Erythroblast (primary cell): Measurements from ENCODE around the gene EPHB2.

ENCODE experiments used
- DNase-seq, 2 experiments: peaks; one replicate each; lab custom pipeline; 2025; lab: John Stamatoyannopoulos, UW
- GATA1 ChIP-seq: IDR thresholded peaks from 2 replicates; pipeline ENCODE4 v1.6.1; 2011; ENCODE audit warnings: low read depth, mild to moderate bottlenecking, control low read depth, low read length, moderate library complexity
- POLR2A ChIP-seq: IDR thresholded peaks from 2 replicates; pipeline ENCODE4 v1.6.1; 2011; ENCODE audit warnings: mild to moderate bottlenecking, low read length

The EPHB2 gene

DNA sequence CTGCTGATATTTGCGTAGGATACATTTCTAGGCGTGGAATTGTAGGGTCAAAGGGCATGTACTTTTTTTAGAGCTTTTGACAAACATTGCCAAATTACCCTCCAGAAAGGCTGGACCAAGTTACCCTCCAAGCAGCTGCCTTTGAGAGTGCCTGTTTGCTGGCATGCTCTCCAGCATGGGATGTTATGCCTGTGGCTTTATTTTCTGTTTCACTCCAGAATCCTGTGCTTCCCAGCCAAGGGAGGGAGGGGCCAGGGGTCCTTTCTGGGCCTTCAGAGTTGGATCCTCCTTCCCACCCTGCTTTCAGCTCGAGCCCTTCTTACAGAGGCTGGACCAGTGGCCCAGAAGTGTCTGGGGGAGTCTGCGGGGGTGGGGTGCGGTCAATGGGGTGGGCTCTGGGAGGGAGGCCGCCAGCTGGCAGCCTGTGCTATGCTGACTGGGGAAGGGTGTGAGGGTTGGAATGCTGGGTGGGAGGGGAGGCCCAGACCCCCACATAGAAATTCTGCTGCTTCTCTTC is 81.2 kb downstream of the EPHB2 start:
- no peak for TF ChIP-seq POLR2A
- TF ChIP-seq GATA1 = no peak
- DNase-seq = no peak

DNA sequence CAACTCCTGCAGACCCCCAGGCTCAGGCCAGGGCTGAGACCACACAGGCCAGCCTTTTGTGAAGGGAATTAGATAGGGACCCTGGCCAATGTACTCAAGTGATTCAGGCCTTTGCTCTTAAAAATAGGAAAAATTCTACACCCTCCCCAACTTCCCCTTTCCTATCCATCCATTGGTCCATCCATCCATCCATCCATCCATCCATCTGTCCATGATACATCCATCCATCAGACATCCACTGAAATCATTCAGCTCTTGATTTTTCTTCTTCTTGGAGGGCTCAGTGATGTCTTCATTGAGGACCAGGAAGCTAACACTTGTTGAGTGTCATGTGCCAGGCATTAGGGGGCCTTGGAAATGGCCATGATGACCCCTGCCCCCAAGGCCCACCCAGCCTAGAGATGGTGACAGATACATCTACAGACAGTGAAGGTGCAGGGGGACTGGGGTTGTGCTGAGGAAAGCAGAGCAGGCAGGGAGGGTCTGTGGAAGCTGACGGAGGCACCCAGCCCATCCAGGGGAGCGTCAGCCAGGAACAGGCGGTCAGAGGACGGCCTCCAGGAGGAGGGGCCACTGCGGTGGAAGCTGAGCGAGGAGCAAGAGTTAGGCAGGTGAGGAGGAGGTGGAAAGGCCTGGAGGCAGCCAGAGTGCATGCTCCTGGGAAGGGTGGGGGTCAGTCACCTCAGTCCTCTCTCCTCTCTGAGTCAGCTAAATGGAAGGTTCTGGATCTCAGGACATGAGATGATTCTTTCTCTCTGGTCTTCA is 81.9 kb downstream of the EPHB2 start:
- DNase-seq = no peak
- TF ChIP-seq POLR2A (no peak), GATA1 (no peak)

DNA sequence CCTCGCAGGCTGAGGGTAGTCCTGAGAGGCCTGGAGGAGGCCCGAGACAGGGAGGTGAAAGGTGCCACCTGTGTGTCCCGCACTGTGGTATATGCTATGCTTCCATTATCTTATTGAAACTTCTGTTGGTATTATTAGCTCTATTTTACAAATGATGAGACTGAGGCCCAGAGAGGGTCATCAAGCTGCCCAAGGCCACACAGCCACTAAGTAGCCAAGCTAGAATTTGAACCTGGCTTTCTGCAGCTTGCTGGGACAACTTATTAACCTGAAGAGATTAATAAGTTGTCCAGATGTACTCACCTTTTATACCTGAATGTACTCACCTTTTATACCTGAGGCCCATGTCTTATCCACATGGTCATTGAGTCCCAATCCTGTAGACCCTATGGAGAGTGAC is 83.0 kb downstream of the EPHB2 start:
- no peak for TF ChIP-seq GATA1
- no peak for TF ChIP-seq POLR2A
- no peak for DNase-seq

DNA sequence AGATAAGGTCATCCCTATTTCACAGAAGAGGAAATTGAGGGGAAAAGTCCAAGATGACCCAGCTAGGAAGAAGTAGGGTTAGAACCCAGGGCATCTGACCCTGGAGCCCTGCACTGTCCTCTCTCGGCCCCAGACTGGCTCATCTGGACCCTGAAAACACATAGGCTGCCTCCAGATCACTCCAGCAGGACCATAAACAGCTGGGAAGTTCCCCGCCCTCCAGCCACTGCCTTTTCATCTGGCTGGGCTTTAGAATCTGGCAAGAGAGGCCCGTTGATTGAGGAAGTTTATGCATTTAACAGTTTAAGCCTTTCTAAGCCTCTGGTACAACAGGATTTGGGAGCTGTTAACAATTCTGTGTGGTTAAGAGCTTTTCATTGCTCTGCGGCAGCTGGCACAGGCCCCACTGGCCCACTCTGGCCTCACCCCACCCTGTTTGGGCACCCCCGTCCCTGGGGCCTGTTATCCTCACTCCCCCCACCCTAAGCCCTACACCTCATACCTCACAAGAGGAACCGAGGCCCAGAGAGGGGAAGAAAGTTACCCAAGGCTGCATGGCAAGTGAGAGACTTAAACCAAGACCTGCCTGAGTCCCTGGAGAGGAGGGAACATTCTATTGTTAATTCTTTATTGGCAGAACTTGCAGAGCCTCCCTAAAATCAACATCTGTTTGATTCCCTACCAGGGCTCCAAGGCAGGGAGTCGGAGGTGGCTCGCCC is 84.2 kb downstream of the EPHB2 start:
- no peak for TF ChIP-seq GATA1
- no peak for TF ChIP-seq POLR2A
- no peak for DNase-seq

DNA sequence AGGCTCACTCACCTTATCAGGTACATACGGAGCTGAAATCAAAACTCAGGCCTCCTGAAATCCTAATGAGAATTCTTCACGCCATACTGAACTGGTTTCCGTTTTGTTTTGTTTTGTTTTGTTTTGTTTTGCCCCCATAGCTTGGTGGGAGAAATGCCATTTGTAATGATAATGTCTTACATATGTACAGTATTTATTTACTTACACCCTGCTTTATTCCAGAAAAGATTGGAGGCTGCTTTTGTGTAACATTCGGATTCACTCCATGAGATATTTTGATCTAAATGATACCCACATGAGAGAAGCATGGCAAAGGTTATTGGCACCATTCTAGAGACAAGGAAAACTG is 84.7 kb downstream of the EPHB2 start:
- TF ChIP-seq POLR2A (no peak), GATA1 (no peak)
- no peak for DNase-seq

DNA sequence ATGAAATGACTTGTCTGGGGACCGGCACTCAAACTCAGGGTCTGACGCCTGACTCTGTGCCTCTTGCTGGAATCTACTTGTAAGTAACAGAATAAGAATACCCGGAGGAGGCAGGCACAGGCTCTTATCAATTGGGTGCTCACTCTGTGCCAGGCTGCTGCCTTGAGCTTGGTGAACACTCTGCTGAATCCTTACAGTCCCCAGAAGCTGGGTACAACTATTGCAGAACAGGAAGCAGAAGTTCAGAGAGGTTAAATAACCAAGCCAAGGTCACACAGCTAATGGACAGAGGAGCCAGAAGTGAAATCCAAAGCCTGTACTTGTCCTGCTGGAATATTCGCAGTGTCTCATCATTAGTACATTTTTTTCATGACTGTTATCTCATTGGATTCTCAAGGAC is 86.0 kb downstream of the EPHB2 start:
- no peak for DNase-seq
- no peak for TF ChIP-seq POLR2A
- no peak for TF ChIP-seq GATA1

DNA sequence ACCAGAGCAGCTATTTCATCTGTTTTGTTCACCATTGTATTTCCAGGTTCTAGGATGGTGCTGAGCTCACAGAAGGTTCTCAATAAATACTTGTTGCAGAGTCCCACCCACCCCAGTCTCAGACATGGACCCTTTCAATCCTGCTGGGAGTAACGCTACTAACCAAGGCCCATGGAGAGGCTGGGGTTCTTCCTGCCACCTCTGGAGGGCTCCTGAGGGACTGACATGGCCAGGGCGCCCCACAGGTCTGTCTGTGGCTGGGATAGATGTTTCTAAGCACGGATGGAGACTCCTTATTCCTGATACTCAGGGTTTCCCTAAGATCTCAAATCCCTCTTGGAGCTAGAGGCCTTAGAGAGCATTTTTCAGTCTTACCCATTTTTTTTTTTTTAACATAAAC is 87.4 kb downstream of the EPHB2 start:
- DNase-seq = no peak
- TF ChIP-seq GATA1 (no peak), POLR2A (no peak)

- DNase-seq = no peak
- TF ChIP-seq GATA1 = no peak
- no peak for TF ChIP-seq POLR2A
Observed at GRCh38 chr1:22799971-22800370, 89.3 kb downstream of the EPHB2 start.

DNA sequence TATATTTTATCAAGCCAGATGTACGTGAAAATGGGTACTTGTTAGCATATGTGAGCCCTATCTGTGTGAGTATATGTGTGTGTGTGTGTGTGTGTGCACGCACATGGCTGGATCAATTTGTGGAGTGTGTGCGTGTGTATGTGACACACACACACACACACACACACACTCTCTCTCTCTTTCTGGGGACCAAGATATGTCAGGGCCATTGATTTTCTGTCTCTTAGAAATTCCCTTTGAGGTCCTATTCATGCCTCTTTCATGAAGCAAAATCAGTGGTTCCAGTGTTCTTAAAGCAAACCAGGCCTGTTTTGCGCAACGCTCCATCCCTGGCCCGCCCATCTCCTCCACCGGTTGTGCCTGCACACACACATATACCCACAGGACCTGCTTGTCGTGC is 90.0 kb downstream of the EPHB2 start:
- DNase-seq = no peak
- no peak for TF ChIP-seq GATA1
- no peak for TF ChIP-seq POLR2A

- DNase-seq = no peak
- TF ChIP-seq GATA1 (no peak), POLR2A (no peak)
Observed at GRCh38 chr1:22801347-22801746, 90.7 kb downstream of the EPHB2 start.

DNA sequence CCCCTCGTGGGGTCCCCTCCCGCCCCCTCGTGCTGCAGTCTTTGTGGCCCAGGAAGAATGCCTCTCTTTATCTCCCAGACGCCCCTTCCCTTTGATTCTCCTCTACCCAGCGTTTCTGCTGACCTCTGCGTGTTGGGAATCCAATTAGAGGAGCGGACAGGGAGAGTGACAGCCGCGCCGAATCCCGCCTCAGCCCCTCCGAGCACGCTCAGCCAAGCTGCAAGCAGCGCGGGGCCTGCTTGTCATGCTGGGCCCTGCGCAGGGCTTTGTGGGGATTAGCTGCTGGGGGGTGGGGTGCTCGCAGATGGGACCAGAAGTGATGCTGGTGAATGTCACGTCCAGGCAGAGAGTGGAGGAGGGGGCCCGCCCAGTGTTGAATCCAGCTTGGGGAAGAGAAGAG is 91.1 kb downstream of the EPHB2 start:
- DNase-seq = no peak
- TF ChIP-seq POLR2A (no peak), GATA1 (no peak)

- TF ChIP-seq GATA1 (no peak), POLR2A (no peak)
- no peak for DNase-seq
Observed at GRCh38 chr1:22803833-22804232, 93.2 kb downstream of the EPHB2 start.

DNA sequence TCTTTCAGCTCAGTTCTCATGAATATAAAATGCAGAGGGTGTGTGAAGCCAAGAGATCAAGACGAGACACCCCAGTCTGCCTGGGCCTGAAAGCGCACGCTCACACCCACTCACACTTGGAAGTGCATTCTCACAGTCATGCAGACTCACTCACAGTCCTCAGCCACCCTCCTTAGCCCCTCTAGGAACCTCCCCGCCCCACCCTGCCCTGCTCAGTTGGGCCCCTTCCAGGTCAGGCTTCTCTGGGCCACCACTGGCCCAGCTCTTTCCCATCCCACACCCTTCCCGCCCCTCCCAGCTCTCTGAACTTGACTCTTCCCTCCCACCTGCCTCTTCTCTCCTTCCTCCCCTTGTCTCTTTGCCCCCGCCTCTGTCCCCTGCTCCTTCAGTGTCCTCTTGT is 93.8 kb downstream of the EPHB2 start:
- DNase-seq = no peak
- no peak for TF ChIP-seq POLR2A
- TF ChIP-seq GATA1 = no peak

GRCh38 chr1:22804969-22805671 is 94.5 kb downstream of the EPHB2 start:
- TF ChIP-seq GATA1 (no peak), POLR2A (no peak)
- no peak for DNase-seq

DNA sequence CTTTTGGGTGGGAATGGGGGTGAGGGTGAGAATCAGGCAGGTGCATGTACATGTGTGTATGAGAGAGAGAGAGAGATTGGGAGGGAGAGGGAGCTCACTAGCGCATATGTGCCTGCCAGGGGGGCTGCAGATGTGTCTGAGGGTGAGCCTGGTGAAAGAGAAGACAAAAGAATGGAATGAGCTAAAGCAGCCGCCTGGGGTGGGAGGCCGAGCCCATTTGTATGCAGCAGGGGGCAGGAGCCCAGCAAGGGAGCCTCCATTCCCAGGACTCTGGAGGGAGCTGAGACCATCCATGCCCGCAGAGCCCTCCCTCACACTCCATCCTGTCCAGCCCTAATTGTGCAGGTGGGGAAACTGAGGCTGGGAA is 95.0 kb downstream of the EPHB2 start:
- no peak for DNase-seq
- TF ChIP-seq POLR2A = no peak
- no peak for TF ChIP-seq GATA1
